Thyroid gland (tissue), 4 donors: ENCODE measurements around the gene SMIM9.

ENCODE experiments used
- CTCF ChIP-seq, 6 experiments: fragments of 200-600 bp in 3 of 6; fragments of 450-650 bp in 3 of 6; sonication (generic) in 3 of 6; IDR thresholded peaks; one replicate each; pipeline ENCODE4 v1.5.1; 2016 to 2019; ENCODE audit warnings: antibody characterized with exemption in 6 of 6, mild to moderate bottlenecking in 2 of 6, inconsistent platforms in 1 of 6, moderate library complexity in 1 of 6
- POLR2A ChIP-seq, 2 donors: fragments of 450-650 bp; IDR thresholded peaks; one replicate each; pipeline ENCODE4 v1.6.1; 2017; ENCODE audit warnings: antibody characterized with exemption in 2 of 2, mild to moderate bottlenecking in 2 of 2, moderate library complexity in 1 of 2

DNA sequence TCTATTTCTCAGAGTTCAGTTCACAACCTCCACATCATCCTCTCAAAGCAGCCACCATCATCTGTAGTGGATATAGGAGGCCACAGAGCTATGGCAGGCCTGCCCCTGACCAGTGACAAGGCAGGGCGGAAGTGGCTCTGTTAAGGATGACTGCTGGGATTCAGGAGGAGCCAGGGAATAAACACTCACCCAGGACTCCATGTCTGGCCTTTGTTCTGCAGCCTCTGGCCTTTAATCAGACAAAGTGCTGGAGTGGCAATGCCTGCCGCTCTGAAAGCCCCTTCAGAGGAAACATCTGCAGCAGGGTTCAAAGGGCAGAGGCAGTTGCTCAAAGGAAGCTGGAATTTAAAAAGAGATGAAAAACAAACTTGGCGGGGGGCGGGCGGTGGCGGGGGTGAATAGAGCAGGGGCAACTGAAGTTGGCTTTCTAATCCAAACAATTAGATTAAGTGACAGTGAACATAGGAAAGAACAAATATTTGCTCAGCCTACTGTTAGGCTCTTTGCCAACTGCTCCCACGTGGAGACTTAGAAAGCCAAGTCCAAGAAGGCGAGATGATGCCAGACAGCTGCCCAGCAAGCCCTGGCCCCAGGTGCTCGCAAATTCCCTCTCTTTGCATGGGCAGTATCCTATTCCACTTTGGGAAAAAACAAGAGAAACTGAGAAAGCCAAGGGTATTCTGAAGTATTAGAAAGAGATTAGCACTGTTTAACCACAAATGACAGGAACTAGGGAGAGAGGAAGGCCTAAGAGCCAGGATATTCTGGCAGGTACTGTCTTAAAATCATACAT is 34.7 kb downstream of the SMIM9 start:
- TF ChIP-seq CTCF (IDR thresholded peaks at IDR 0.05) (no peak), POLR2A (IDR thresholded peaks at IDR 0.05) (no peak)
